Measurements from ENCODE around the gene SH3RF1.

SH3RF1 gene

DNA sequence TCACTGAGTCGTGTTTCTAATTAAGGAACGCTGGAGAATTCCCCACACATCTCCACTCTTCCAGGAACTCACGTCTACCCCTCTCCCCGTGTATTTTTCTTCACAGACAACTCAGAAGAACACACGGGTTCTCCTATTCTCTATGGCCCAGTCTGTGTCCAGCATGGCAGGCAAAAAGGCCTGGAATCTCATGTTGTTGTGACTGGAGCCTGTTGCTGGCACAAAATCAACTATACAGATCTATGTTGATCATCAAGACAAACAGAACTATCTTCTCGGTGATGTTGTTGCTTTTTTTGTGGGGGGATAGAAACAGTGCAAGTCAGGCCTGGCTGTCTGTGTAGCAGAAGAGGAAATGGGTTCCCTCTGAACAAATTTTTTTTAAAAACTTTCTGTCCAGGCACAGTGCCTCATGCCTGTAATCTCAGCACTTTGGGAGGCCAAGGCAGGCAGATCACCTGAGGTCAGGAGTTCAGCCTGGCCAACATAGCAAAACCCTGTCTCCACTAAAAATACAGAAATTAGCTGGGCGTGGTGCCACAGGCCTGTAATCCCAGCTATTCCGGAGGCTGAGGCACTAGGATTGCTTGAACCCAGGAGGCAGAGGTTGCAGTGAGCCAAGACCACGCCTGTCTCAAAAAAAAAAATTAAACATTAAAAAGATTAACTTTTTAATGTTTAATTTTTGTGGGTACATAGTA lies 210.2 kb downstream of the SH3RF1 start:
- TF ChIP-seq GATA2 (IDR thresholded peaks at IDR 0.05; ENCODE audit: low read depth, low read length) (no peak), GATA3 (IDR thresholded peaks at IDR 0.05; ENCODE audit: low read depth, low read length) (no peak)

DNA sequence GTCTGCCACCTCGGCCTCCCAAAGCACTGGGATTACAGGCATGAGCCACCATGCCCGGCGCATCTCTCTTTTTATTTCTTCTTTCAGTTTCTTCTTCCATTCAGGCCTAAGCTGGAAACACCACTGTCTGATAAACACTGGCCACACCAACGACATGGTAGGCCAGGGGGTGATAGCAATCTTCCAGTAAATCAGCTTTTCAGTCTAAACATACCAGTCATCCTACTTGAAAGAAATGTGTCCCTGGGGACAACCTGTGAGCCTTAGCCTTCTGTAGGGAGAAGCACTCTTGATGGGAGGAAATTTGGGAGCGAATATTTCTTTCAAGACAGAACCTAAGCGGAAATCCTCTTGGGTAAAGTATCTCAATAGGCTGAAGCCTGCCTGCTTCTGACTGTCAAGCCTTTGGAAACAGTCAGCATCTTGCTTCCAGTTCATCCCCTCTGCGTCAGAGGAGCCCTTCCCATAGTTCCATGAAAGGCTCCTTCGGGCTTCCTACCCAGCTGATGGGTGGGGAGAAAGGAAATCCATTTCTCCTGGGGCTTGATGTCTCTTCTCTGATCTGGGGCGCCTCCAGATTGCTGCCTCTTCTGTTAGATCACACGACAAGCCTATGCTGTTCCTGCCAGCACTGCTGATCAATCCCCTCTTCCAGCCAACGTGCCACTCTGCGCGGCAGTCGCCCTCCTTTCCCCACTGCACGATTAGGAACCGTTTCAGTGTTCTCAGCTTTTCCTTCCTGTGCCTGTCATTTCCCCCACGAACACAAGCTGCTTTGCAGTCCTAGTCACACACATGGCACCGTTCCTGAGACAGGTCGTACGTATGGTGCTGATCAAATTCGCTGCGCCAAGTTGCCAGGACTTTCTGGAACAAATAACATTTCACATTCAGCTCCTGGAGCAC lies 211.2 kb downstream of the SH3RF1 start:
- no peak for TF ChIP-seq GATA2 (IDR thresholded peaks at IDR 0.05; ENCODE audit: low read depth, low read length)
- TF ChIP-seq GATA3 (IDR thresholded peaks at IDR 0.05; ENCODE audit: low read depth, low read length), result no peak

DNA sequence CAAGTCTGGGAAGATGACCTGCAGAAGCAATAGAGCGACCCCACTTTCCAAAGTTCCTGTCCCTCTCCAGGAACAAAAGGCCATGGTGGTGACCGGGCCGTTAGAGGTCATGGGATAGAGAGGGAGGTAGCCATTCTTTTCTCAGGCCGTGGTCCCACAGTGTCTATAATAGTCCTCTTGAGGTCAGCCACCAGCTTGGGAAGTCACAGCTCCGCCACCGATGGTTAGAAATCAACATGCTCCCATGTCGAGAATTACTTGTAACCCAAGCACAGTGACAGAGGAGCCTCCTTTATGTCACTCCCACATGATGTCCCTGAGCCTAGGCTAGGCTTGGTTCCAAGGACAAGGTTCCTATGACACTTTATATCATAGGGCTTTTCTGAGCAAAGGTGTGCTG lies 212.4 kb downstream of the SH3RF1 start:
- TF ChIP-seq GATA2 (IDR thresholded peaks at IDR 0.05; ENCODE audit: low read depth, low read length), result no peak

DNA sequence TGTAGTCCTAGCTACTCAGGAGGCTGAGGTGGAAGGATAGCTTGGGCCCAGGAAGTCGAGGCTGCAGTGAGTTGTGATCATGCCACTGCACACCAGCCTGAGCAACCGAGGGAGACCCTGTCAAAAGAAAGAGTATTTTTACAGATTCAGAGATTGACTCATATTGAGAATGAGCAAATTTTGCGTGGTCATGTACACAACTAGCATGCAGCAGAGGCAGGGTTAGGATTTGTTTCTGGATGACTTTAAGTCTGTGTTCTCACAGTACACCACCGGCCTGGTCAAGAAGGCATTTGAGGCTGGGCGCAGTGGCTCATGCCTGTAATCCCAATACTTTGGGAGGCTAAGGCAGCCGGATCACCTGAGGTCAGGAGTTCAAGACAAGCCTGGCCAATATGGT lies 215.9 kb downstream of the SH3RF1 start:
- no peak for TF ChIP-seq GATA3 (IDR thresholded peaks at IDR 0.05; ENCODE audit: low read depth, low read length)
- no peak for TF ChIP-seq GATA2 (IDR thresholded peaks at IDR 0.05; ENCODE audit: low read depth, low read length)

DNA sequence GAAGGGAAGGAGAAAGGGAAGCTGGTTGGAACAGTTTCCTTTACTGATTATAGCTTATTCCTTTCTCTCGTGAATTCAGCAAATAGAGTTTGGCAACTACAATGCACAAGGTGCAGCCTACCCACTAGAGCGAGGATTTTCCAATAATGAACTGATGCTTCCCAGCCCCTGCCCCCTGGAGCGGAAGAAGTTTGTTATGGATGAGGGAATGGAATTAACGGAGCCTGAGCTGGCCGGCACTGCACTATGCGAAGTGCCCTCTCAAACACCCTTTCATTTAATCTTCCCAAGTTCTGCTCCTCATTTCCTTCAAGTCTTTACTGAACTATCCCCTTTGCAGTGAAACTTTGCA lies 218.2 kb downstream of the SH3RF1 start:
- TF ChIP-seq GATA2 (IDR thresholded peaks at IDR 0.05; ENCODE audit: low read depth, low read length), result no peak
- TF ChIP-seq GATA3 (IDR thresholded peaks at IDR 0.05; ENCODE audit: low read depth, low read length), result no peak

DNA sequence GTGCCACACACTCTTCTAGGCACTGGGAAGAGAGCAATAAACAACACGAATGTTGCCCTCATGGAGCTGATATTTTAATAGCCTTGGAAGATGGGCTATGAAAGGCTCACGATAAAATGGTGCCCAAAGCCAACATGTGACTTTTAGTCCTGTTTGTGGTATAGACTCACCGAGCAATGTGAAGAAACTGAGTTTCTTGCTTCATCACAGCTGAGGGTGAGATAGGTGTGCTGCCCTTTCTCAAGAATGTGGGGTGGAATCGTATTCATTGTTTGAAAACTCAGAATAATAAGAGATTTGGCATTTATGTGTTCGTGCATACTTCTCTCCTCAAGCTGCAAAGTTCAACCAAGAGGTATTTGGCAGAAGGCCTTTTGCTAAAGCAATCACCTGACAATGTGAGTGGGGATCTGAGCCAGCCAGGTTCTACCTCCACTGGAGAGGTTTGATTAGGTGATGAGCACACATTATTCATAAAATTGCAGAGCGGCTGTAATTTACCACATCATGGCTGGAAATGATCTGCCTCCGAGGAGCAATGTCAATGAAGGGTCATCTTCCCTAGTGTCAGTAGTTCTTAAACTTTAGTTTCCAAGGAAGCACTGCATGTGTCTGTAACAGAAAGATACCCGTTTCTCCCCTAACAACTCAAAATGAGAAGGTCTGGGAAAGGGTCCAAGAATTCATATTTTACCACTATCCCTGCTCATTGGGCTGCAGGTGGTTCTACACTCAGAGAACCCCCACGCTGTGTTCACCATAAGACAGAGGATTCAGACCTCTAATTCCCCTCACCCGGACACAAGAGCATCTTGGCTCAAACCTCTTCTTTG lies 218.8 kb downstream of the SH3RF1 start:
- TF ChIP-seq GATA2 (IDR thresholded peaks at IDR 0.05; ENCODE audit: low read depth, low read length) (no peak), GATA3 (IDR thresholded peaks at IDR 0.05; ENCODE audit: low read depth, low read length) (no peak)

- no peak for TF ChIP-seq GATA3 (IDR thresholded peaks at IDR 0.05; ENCODE audit: low read depth, low read length)
- TF ChIP-seq GATA2 (IDR thresholded peaks at IDR 0.05; ENCODE audit: low read depth, low read length), result no peak
Measured at GRCh38 chr4:169050881-169051760, 219.6 kb downstream of the SH3RF1 start.

DNA sequence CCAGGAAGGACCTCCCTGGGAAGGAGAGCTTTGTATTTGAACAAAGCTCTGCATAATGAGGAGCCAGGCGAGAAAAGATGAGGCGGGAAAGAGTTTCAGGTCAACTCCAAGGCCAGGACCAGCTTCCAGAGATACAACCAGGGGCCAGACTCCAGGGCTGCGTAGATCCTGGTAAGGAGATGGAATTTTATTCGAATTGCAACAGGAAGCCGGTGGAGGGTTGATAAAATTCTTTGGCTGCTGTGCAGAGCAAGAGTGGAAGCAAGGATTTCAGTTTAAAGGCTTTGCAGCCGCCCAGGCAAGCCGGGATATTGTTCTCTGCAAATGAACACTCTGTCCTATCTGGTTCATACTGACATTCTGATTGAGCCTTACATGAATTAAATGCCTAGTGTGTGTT lies 220.5 kb downstream of the SH3RF1 start:
- TF ChIP-seq GATA2 (IDR thresholded peaks at IDR 0.05; ENCODE audit: low read depth, low read length), result no peak
- no peak for TF ChIP-seq GATA3 (IDR thresholded peaks at IDR 0.05; ENCODE audit: low read depth, low read length)

GRCh38 chr4:169048868-169049414 lies 221.8 kb downstream of the SH3RF1 start:
- TF ChIP-seq GATA2 (IDR thresholded peaks at IDR 0.05; ENCODE audit: low read depth, low read length) (no peak), GATA3 (IDR thresholded peaks at IDR 0.05; ENCODE audit: low read depth, low read length) (no peak)

GRCh38 chr4:169047956-169048355 lies 222.8 kb downstream of the SH3RF1 start:
- TF ChIP-seq GATA2 (IDR thresholded peaks at IDR 0.05; ENCODE audit: low read depth, low read length), result no peak
- TF ChIP-seq GATA3 (IDR thresholded peaks at IDR 0.05; ENCODE audit: low read depth, low read length), result no peak

- TF ChIP-seq GATA3 (IDR thresholded peaks at IDR 0.05; ENCODE audit: low read depth, low read length) (no peak), GATA2 (IDR thresholded peaks at IDR 0.05; ENCODE audit: low read depth, low read length) (no peak)
Measured at GRCh38 chr4:169045862-169046584, 224.7 kb downstream of the SH3RF1 start.

DNA sequence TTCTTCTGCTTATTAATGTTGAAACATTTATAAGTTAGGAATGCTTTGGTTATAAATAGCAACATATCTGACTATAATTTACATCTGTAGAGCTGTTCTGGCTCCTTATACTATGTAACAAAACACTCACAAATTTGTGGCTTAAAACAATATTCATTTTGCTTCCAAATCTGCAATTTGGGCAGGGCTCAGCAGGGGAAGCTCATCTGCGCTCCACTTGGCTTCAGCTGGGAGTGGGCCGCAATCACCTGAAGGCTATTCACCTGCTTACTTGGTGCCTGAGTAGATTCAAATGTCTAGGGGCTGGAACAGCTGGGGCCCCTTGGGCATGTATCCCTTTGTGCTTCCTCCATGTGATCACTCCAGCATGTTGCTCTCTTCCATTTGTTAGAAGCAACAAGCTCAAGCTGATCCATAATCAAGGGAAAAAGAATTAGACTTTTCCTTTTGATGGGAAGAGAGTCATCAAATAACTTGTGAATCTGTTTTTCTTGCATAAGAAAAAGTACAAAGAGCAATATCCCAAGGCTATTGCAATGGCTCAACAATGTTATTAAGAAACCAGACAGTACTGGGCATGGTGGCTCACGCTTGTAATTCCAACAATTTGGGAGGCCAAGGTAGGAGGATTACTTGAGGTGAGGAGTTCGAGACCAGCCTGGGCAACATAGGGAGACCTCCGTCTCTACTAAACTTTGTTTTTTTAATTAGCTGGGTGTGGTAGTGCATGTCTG lies 225.9 kb downstream of the SH3RF1 start:
- TF ChIP-seq GATA2 (IDR thresholded peaks at IDR 0.05; ENCODE audit: low read depth, low read length), result no peak
- no peak for TF ChIP-seq GATA3 (IDR thresholded peaks at IDR 0.05; ENCODE audit: low read depth, low read length)
